HEK293 (cell line): ENCODE data around the gene METTL8.

Experiments used
- CTCF ChIP-seq: fragments of 450-650 bp; formaldehyde crosslinking; IDR thresholded peaks from 2 replicates; pipeline ENCODE4 v1.5.1; 2016; ENCODE audit warnings: missing biosample characterization, missing genetic modification characterization
- ZNF571 ChIP-seq: fragments of 450-650 bp; formaldehyde crosslinking; IDR thresholded peaks from 2 replicates; pipeline ENCODE4 v1.5.0; 2017; ENCODE audit warnings: missing biosample characterization, missing genetic modification characterization
- ZNF610 ChIP-seq: fragments of 450-650 bp; formaldehyde crosslinking; IDR thresholded peaks from 2 replicates; pipeline ENCODE4 v1.5.1; 2016; ENCODE audit warnings: missing biosample characterization, missing genetic modification characterization, borderline replicate concordance

GRCh38 chr2:171431677-171432167, 2.1 kb downstream of the METTL8 start:
- TF ChIP-seq CTCF (tag by site-specific recombination), result no peak
- TF ChIP-seq ZNF610 (tag by site-specific recombination), result no peak
- TF ChIP-seq ZNF571 (tag by site-specific recombination), result no peak
